Spleen (tissue), 7 donors: ENCODE data around the gene PAK6.

Experiments
- CTCF ChIP-seq, 11 experiments: fragments of 200-600 bp in 7 of 11; fragments of 450-650 bp in 4 of 11; sonication (generic) in 4 of 11; IDR thresholded peaks in 8 of 11; conservative IDR thresholded peaks in 3 of 11; 1 replicate in 7 of 11; 2 replicates in 4 of 11; pipeline versions ENCODE4 v1.4.0 to v1.8.0; 2016 to 2021; ENCODE audit warnings: antibody characterized with exemption in 11 of 11, inconsistent platforms in 4 of 11, mild to moderate bottlenecking in 1 of 11
- POLR2A ChIP-seq, 3 donors: fragments of 450-650 bp; IDR thresholded peaks; one replicate each; pipeline ENCODE4 v1.5.1; 2017; ENCODE audit warnings: antibody characterized with exemption in 3 of 3, mild to moderate bottlenecking in 1 of 3
- donor health status: DM: no; HTN: no; CAD: no; lungs with moderate emphysema.
- donor health status: DM: no; HTN: no; CAD: no.
- donor health status: DM: no; HTN: no; CAD: no.

- TF ChIP-seq CTCF (IDR thresholded peaks at IDR 0.05 in 8 of 11, conservative IDR thresholded peaks at IDR 0.05 in 3 of 11) (no peak), POLR2A (IDR thresholded peaks at IDR 0.05) (no peak)
These were observed 47.2 kb downstream of the PAK6 start for GRCh38 chr15:40286061-40286532.
